LNCAP (cell line): ENCODE results near the gene IPO13.

Experiments used
- CTCF ChIP-seq: fragments of 450-650 bp; IDR thresholded peaks from 2 replicates; pipeline ENCODE4 v1.5.1; 2017; ENCODE audit warnings: mild to moderate bottlenecking

IPO13 gene

GRCh38 chr1:43982808-43983207, 36.1 kb downstream of the IPO13 start:
- TF ChIP-seq CTCF, result no peak

GRCh38 chr1:43983253-43983899, 36.6 kb downstream of the IPO13 start:
- no peak for TF ChIP-seq CTCF

- TF ChIP-seq CTCF, result no peak
Observed at GRCh38 chr1:43984855-43985254, 38.1 kb downstream of the IPO13 start.

- TF ChIP-seq CTCF, result no peak
Observed at GRCh38 chr1:43985984-43986595, 39.3 kb downstream of the IPO13 start.

- TF ChIP-seq CTCF, result no peak
Observed at GRCh38 chr1:43986712-43987111, 40.0 kb downstream of the IPO13 start.

GRCh38 chr1:43987159-43987902, 40.6 kb downstream of the IPO13 start:
- TF ChIP-seq CTCF, result no peak

GRCh38 chr1:43990271-43991199, 43.8 kb downstream of the IPO13 start:
- peak; percentile 17; the same call in 1 of the 2 replicates for TF ChIP-seq CTCF
